ENCODE data around the gene TEX44.

- no peak for TF ChIP-seq ZNF423 (tag by site-specific recombination; IDR thresholded peaks at IDR 0.05)
- TF ChIP-seq ZNF791 (tag by site-specific recombination; IDR thresholded peaks at IDR 0.05) = no peak
- TF ChIP-seq, protein P1, sequence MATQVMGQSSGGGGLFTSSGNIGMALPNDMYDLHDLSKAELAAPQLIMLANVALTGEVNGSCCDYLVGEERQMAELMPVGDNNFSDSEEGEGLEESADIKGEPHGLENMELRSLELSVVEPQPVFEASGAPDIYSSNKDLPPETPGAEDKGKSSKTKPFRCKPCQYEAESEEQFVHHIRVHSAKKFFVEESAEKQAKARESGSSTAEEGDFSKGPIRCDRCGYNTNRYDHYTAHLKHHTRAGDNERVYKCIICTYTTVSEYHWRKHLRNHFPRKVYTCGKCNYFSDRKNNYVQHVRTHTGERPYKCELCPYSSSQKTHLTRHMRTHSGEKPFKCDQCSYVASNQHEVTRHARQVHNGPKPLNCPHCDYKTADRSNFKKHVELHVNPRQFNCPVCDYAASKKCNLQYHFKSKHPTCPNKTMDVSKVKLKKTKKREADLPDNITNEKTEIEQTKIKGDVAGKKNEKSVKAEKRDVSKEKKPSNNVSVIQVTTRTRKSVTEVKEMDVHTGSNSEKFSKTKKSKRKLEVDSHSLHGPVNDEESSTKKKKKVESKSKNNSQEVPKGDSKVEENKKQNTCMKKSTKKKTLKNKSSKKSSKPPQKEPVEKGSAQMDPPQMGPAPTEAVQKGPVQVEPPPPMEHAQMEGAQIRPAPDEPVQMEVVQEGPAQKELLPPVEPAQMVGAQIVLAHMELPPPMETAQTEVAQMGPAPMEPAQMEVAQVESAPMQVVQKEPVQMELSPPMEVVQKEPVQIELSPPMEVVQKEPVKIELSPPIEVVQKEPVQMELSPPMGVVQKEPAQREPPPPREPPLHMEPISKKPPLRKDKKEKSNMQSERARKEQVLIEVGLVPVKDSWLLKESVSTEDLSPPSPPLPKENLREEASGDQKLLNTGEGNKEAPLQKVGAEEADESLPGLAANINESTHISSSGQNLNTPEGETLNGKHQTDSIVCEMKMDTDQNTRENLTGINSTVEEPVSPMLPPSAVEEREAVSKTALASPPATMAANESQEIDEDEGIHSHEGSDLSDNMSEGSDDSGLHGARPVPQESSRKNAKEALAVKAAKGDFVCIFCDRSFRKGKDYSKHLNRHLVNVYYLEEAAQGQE (tag by site-specific recombination; IDR thresholded peaks at IDR 0.05) = no peak
Measured at GRCh38 chr2:231633241-231633976, 40.7 kb downstream of the TEX44 start.
